Testis (tissue), 3 donors: ENCODE data around the gene PIK3CD. TPM values are rescaled to one million over a fixed set of nuclear protein-coding genes. Genes with fewer than 3 reads are reported as not detected.
"Not testable (repeated sequence)": the region's sequence is repeated elsewhere in the genome, so short reads cannot be mapped to it uniquely, and the experiment has no call there.

Source experiments
- DNase-seq: peaks from one replicate; pipeline ENCODE4 v3.0.0-alpha.2; 2019
- H3K27ac ChIP-seq, 2 donors: fragments of 200-600 bp; sonication (generic); one replicate each; pipeline ENCODE4 v1.5.1; 2019
- H3K27me3 ChIP-seq: fragments of 200-600 bp; sonication (generic); one replicate; pipeline ENCODE4 v1.5.1; 2019
- H3K36me3 ChIP-seq: fragments of 200-600 bp; sonication (generic); one replicate; pipeline ENCODE4 v1.5.1; 2017; ENCODE audit warnings: low read depth; ENCODE audit errors: missing control alignments
- H3K4me1 ChIP-seq: fragments of 200-600 bp; sonication (generic); one replicate; pipeline ENCODE4 v1.5.1; 2019
- H3K4me3 ChIP-seq, 2 donors: fragments of 200-600 bp; sonication (generic); one replicate each; pipeline ENCODE4 v1.5.1; 2017 to 2019
- H3K9me3 ChIP-seq: fragments of 200-600 bp; sonication (generic); one replicate; pipeline ENCODE4 v1.5.1; 2017
- CTCF ChIP-seq, 3 experiments: fragments of 450-650 bp in 2 of 3; fragments of 200-600 bp in 1 of 3; sonication (generic) in 1 of 3; IDR thresholded peaks; one replicate each; pipeline ENCODE4 v1.5.1; 2016 to 2019; ENCODE audit warnings: antibody characterized with exemption in 3 of 3, mild to moderate bottlenecking in 2 of 3, moderate library complexity in 1 of 3
- POLR2A ChIP-seq: fragments of 450-650 bp; IDR thresholded peaks from one replicate; pipeline ENCODE4 v1.6.1; 2017; ENCODE audit warnings: antibody characterized with exemption, mild to moderate bottlenecking, moderate library complexity
- whole genome bisulfite sequencing, 2 donors: methylation state at CpG; one replicate each; pipeline ENCODE4 v1.1.5; 2018; 5-methylcytosine and 5-hydroxymethylcytosine counted together
- intact Hi-C: fragments of 100-400 bp; cut with DNase I; formaldehyde crosslinking; loops from one replicate; pipeline ENCODE4 v1.15.1; 2023; ENCODE audit warnings: low total_unique reads
- polyA plus RNA-seq: library from polyadenylated mRNA; stranded (reverse); fragments of 350-450 nt; fragmentation: Illumina TruSeq; extraction: RNeasy Lipid Tissue Mini Kit (QIAGEN cat#74804); gene quantifications from one replicate; pipeline ENCODE4 v1.2.3, GENCODE V29; 2014; ENCODE audit warnings: low read depth, low replicate concordance; ENCODE audit not compliant: insufficient read depth
- total RNA-seq, 2 donors: library from RNA; depleted of rRNA; stranded (reverse); fragments of >200 nt; gene quantifications; one replicate each; pipeline ENCODE4 v1.2.3, GENCODE V29; 2016

PIK3CD gene
- total and polyA plus RNA-seq, 3 donors from 2014 or later: 11.7 to 17.2 (median 12.4) TPM

GRCh38 chr1:9706178-9706577, 54.6 kb downstream of the PIK3CD start:
- no peaks in the 10 kb centered on the region for H3K36me3 ChIP-seq
- H3K27ac ChIP-seq: no peak overlapping the region
- H3K27me3 ChIP-seq: no peaks in the 10 kb centered on the region
- DNase-seq: no peak
- WGBS, 2 donors: 94 to 95% methylated on average over 4 of the region's 4 CpGs
- H3K4me1 ChIP-seq: no peaks in the 10 kb centered on the region
- intact Hi-C loops: no loop called here
- H3K4me3 ChIP-seq: no peak overlapping the region
- TF ChIP-seq CTCF (IDR thresholded peaks at IDR 0.05): no peak
- no peak for TF ChIP-seq POLR2A
- H3K9me3 ChIP-seq: no peaks in the 10 kb centered on the region

DNA sequence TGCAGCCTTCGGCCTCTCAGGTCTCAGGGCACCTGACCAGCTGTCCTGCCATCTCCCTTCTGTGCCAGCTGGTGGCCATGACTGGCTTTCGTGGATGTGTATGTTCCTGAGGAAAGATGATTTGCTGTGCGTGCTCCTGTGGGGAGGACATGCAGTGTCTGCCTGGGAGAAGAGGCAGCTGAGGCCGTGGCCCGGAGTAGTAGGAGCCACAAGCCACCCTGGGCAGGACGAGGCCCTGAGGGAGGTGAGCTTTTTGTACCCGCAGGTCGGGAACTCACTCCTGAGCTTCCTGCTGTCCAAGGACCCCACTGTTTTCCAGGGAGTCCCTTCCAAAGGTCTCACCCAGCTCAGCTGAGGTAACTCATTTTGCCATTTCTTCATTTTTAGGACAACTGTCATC, 58.5 kb downstream of the PIK3CD start:
- TF ChIP-seq CTCF (IDR thresholded peaks at IDR 0.05): no peak
- TF ChIP-seq POLR2A: no peak
- no peak for DNase-seq
- 85 to 90% methylated on average over 8 of the region's 8 CpGs for WGBS, 2 donors
- no peaks in the 10 kb centered on the region for H3K9me3 ChIP-seq
- H3K4me1 ChIP-seq: no peaks in the 10 kb centered on the region
- intact Hi-C loops: no loop called here
- no peak overlapping the region for H3K4me3 ChIP-seq
- H3K36me3 ChIP-seq: no peaks in the 10 kb centered on the region
- H3K27me3 ChIP-seq: no peaks in the 10 kb centered on the region
- no peak overlapping the region for H3K27ac ChIP-seq

GRCh38 chr1:9711466-9712020, 60.0 kb downstream of the PIK3CD start:
- no peak for DNase-seq
- intact Hi-C loops: no loop called here
- no peaks in the 10 kb centered on the region for H3K27me3 ChIP-seq
- H3K9me3 ChIP-seq: no peaks in the 10 kb centered on the region
- no peaks in the 10 kb centered on the region for H3K4me1 ChIP-seq
- no peak overlapping the region for H3K4me3 ChIP-seq
- no peak overlapping the region for H3K27ac ChIP-seq
- TF ChIP-seq POLR2A (no peak), CTCF (IDR thresholded peaks at IDR 0.05) (no peak)
- no peaks in the 10 kb centered on the region for H3K36me3 ChIP-seq
- 87 to 92% methylated on average over 9 of the region's 9 CpGs for WGBS, 2 donors

GRCh38 chr1:9712767-9713166, 61.2 kb downstream of the PIK3CD start:
- H3K36me3 ChIP-seq, H3K27me3 ChIP-seq, H3K27ac ChIP-seq, H3K4me3 ChIP-seq, H3K4me1 ChIP-seq, intact Hi-C loops, H3K9me3 ChIP-seq, DNase-seq: not testable (repeated sequence)
- WGBS, 2 donors: 89% methylated on average over 7 of the region's 7 CpGs

- no peak overlapping the region for H3K27ac ChIP-seq
- TF ChIP-seq POLR2A: no peak
- TF ChIP-seq CTCF (IDR thresholded peaks at IDR 0.05): no peak
- 62 to 75% methylated on average over 6 of the region's 6 CpGs for WGBS, 2 donors
- intact Hi-C loops: no loop called here
- H3K9me3 ChIP-seq: no peaks in the 10 kb centered on the region
- DNase-seq: no peak
- no peak overlapping the region for H3K4me3 ChIP-seq
- no peaks in the 10 kb centered on the region for H3K27me3 ChIP-seq
- peaks cover 3% of the 10 kb centered on the region for H3K4me1 ChIP-seq
- H3K36me3 ChIP-seq: no peaks in the 10 kb centered on the region
These were observed 62.8 kb downstream of the PIK3CD start for GRCh38 chr1:9714257-9714718.
